ENCODE results near the gene GTPBP1.

DNA sequence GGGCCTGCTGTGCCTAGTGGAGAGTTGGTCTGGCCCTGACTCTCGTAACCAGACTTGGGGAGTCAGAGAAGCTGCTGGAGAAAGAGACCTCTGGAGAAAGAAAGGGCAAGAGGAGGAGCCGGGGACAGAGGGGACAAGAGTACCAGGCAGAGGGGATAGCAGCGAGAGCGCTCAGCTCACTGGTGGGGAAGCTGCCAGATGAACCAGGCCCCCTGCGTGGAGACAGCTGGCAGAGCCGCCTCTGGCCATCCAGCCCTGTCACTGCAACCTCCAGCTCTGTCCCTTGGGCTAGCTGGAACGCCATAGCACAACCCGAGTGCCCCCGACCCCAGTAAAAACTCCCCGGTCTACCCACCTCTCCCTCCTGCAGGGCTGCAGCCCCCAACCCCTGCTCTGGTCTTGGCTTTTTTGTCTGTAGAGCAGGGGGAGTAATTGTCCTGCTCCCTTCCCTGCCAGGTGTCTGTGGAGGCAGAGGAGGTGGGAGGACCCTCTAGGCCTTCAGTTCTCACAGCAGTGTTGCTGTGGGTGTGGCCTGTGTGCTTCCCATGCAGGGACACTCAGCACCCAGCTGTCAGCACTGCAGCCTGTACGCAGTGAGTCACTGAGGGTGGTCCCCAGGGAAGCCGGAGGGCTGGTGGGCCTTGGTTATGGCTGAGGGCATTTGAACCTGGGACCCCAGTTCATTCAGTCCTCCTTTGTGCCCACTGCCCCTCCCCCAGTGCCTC lies 54.9 kb downstream of the GTPBP1 start:
- TF ChIP-seq SMC3 (IDR thresholded peaks at IDR 0.05; ENCODE audit: low read length) = no peak
- no peak for TF ChIP-seq ZNF567 (CRISPR knock-in tag; IDR thresholded peaks at IDR 0.05; ENCODE audit: borderline replicate concordance)
